ENCODE results near the gene HBQ1. TPM values are rescaled to one million over a fixed set of nuclear protein-coding genes. Genes with fewer than 3 reads are reported as not detected.

HBQ1 gene
- total and polyA plus RNA-seq, 4 donors: 50.9 TPM; not detected in 3

- Histone ChIP-seq H3K9ac (ENCODE audit: low read depth in 1 of 2, low read length in 2 of 2) (no peak overlapping the region), H3K4me3 (ENCODE audit: low read depth in 1 of 3, low read length in 3 of 3) (no peak overlapping the region), H3K27me3 (ENCODE audit: control insufficient read depth in 4 of 4, insufficient read depth in 4 of 4, low read length in 3 of 4) (peaks cover 8 to 19% (median 10%) of the 10 kb centered on the region in 4 donors), H3K27ac (ENCODE audit: low read depth in 1 of 2, low read length in 2 of 2) (no peak overlapping the region), H3K36me3 (ENCODE audit: control insufficient read depth in 4 of 4, insufficient read depth in 3 of 4, low read depth in 1 of 4, low read length in 3 of 4) (no peaks in the 10 kb centered on the region), H3K9me3 (ENCODE audit: control insufficient read depth in 4 of 4, low read length in 3 of 4) (no peaks in the 10 kb centered on the region), H3K4me1 (ENCODE audit: control insufficient read depth in 4 of 4, insufficient read depth in 4 of 4, low read length in 3 of 4) (peaks cover 2 to 12% (median 10%) of the 10 kb centered on the region in 4 donors)
- no peak for TF ChIP-seq HNF4G (IDR thresholded peaks at IDR 0.05)
- TF ChIP-seq ZBTB33 (IDR thresholded peaks at IDR 0.05): no peak
- TF ChIP-seq FOXA1 (IDR thresholded peaks at IDR 0.05): no peak
- TF ChIP-seq HNF4A (conservative IDR thresholded peaks at IDR 0.05): no peak
- TF ChIP-seq RXRA (IDR thresholded peaks at IDR 0.05): no peak
- TF ChIP-seq RAD21 (IDR thresholded peaks at IDR 0.05): no peak
- no peak for TF ChIP-seq TAF1 (conservative IDR thresholded peaks at IDR 0.05)
- no peak for TF ChIP-seq YY1 (IDR thresholded peaks at IDR 0.05)
- TF ChIP-seq EGR1 (IDR thresholded peaks at IDR 0.05; ENCODE audit: low read depth in 2 of 2): no peak
- TF ChIP-seq MAX (IDR thresholded peaks at IDR 0.05): no peak
- no peak for TF ChIP-seq GABPA (IDR thresholded peaks at IDR 0.05 in 1 of 2, conservative IDR thresholded peaks at IDR 0.05 in 1 of 2)
- no peak for TF ChIP-seq NR2F2 (IDR thresholded peaks at IDR 0.05)
- TF ChIP-seq SP1 (IDR thresholded peaks at IDR 0.05): no peak
- no peak for TF ChIP-seq REST (IDR thresholded peaks at IDR 0.05)
- no peak for TF ChIP-seq ATF3 (IDR thresholded peaks at IDR 0.05)
- no peak for TF ChIP-seq CTCF (IDR thresholded peaks at IDR 0.05; ENCODE audit: low read depth, low read length, missing input control)
- no peak for TF ChIP-seq FOXA2 (IDR thresholded peaks at IDR 0.05)
- TF ChIP-seq JUND (IDR thresholded peaks at IDR 0.05): no peak
- no peak for DNase-seq (ENCODE audit: low spot score)
- WGBS: 6% methylated on average over 45 of the region's 45 CpGs
Observed at GRCh38 chr16:166375-167121, 13.7 kb upstream of the HBQ1 start.

Data from liver (tissue), 9 donors.